WERI-Rb-1 (cell line): ENCODE measurements around the gene SLC2A10.
A peak's percentile ranks its signal among the peaks of the same experiment; 100 is the strongest.

ENCODE experiments used
- DNase-seq: peaks from one replicate; pipeline ENCODE4 v3.0.0-alpha.2; 2020
- H3K27ac ChIP-seq: fragments of 250-450 bp; sonication (Bioruptor Pico); 2 replicates; pipeline ENCODE4 v1.5.1; 2020; ENCODE audit warnings: mild to moderate bottlenecking, moderate library complexity
- H3K27me3 ChIP-seq: fragments of 250-450 bp; sonication (Bioruptor Pico); 2 replicates; pipeline ENCODE4 v1.5.1; 2021; ENCODE audit warnings: mild to moderate bottlenecking, low read depth, moderate library complexity; ENCODE audit not compliant: insufficient read depth, severe bottlenecking
- H3K36me3 ChIP-seq: fragments of 250-450 bp; sonication (Bioruptor Pico); 2 replicates; pipeline ENCODE4 v1.5.1; 2020; ENCODE audit warnings: mild to moderate bottlenecking, moderate library complexity
- H3K4me3 ChIP-seq: 2 replicates; pipeline ENCODE4 v1.5.1; 2011; ENCODE audit warnings: low read depth, mild to moderate bottlenecking, control low read depth, low read length
- H3K9me3 ChIP-seq: fragments of 250-450 bp; sonication (Bioruptor Pico); 2 replicates; pipeline ENCODE4 v1.5.1; 2021; ENCODE audit warnings: mild to moderate bottlenecking, moderate library complexity; ENCODE audit not compliant: severe bottlenecking
- CTCF ChIP-seq: IDR thresholded peaks from 2 replicates; pipeline ENCODE4 v1.5.1; 2011; ENCODE audit warnings: low read depth, mild to moderate bottlenecking, control low read depth, inconsistent platforms, low read length

SLC2A10 gene

GRCh38 chr20:46710153-46710913 is 884 bp downstream of the SLC2A10 start:
- Histone ChIP-seq H3K4me3 (no peak overlapping the region), H3K9me3 (peaks cover 4% of the 10 kb centered on the region), H3K36me3 (no peaks in the 10 kb centered on the region), H3K27ac (no peak overlapping the region), H3K27me3 (no peaks in the 10 kb centered on the region)
- TF ChIP-seq CTCF: no peak
- DNase-seq: no peak

GRCh38 chr20:46712056-46712636 is 2.7 kb downstream of the SLC2A10 start:
- peak; percentile 52 for DNase-seq
- no peaks in the 10 kb centered on the region for H3K27me3 ChIP-seq
- H3K4me3 ChIP-seq: no peak overlapping the region
- TF ChIP-seq CTCF: no peak
- H3K36me3 ChIP-seq: no peaks in the 10 kb centered on the region
- no peak overlapping the region for H3K27ac ChIP-seq
- H3K9me3 ChIP-seq: no peaks in the 10 kb centered on the region

- Histone ChIP-seq H3K9me3 (no peaks in the 10 kb centered on the region), H3K27ac (no peak overlapping the region), H3K36me3 (no peaks in the 10 kb centered on the region), H3K27me3 (no peaks in the 10 kb centered on the region), H3K4me3 (no peak overlapping the region)
- TF ChIP-seq CTCF: no peak
- DNase-seq: no peak
Measured at GRCh38 chr20:46713957-46714834, 4.7 kb downstream of the SLC2A10 start.

- no peaks in the 10 kb centered on the region for H3K9me3 ChIP-seq
- 0 out of 2 replicates have a peak, but pooled peaks have one; percentile 6 for TF ChIP-seq CTCF
- H3K27me3 ChIP-seq: no peaks in the 10 kb centered on the region
- no peaks in the 10 kb centered on the region for H3K36me3 ChIP-seq
- H3K27ac ChIP-seq: no peak overlapping the region
- peak; percentile 56 for DNase-seq
- H3K4me3 ChIP-seq: no peak overlapping the region
Measured at GRCh38 chr20:46715292-46715756, 5.9 kb downstream of the SLC2A10 start.

GRCh38 chr20:46717818-46718541 is 8.5 kb downstream of the SLC2A10 start:
- DNase-seq: no peak
- no peak for TF ChIP-seq CTCF
- H3K27ac ChIP-seq: no peak overlapping the region
- H3K4me3 ChIP-seq: no peak overlapping the region
- H3K27me3 ChIP-seq: no peaks in the 10 kb centered on the region
- H3K36me3 ChIP-seq: no peaks in the 10 kb centered on the region
- peaks cover 9% of the 10 kb centered on the region for H3K9me3 ChIP-seq
